Measurements from ENCODE around the gene NPHP4. TPM values are rescaled to one million over a fixed set of nuclear protein-coding genes. Genes with fewer than 3 reads are reported as not detected.

NPHP4 gene
- total RNA-seq, 4 donors from 2014 or later = 1.1 to 10.4 (median 1.8) TPM

DNA sequence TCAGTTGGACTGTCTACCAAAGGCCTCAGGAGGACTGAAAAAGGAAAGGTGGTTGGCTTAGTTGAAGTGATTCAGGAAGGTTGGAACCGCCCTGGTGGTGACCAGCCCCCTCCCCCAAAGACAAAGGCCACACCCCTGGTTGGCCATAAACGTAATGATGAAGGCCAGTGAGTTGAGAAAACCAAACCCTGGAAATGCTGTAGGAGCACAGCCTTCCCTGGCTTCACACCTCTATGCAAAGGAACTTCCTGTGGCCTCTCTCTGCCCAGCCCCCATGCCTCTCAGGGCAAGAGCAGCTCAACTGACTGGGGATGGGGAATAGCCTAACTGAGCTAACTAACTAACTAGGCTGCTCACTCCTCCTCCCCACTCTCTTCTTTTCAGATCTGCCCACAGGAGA lies 90.4 kb downstream of the NPHP4 start:
- no peak for TF ChIP-seq POLR2A (IDR thresholded peaks at IDR 0.05)
- TF ChIP-seq, protein P1, sequence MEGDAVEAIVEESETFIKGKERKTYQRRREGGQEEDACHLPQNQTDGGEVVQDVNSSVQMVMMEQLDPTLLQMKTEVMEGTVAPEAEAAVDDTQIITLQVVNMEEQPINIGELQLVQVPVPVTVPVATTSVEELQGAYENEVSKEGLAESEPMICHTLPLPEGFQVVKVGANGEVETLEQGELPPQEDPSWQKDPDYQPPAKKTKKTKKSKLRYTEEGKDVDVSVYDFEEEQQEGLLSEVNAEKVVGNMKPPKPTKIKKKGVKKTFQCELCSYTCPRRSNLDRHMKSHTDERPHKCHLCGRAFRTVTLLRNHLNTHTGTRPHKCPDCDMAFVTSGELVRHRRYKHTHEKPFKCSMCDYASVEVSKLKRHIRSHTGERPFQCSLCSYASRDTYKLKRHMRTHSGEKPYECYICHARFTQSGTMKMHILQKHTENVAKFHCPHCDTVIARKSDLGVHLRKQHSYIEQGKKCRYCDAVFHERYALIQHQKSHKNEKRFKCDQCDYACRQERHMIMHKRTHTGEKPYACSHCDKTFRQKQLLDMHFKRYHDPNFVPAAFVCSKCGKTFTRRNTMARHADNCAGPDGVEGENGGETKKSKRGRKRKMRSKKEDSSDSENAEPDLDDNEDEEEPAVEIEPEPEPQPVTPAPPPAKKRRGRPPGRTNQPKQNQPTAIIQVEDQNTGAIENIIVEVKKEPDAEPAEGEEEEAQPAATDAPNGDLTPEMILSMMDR (IDR thresholded peaks at IDR 0.05 in 4 of 5, conservative IDR thresholded peaks at IDR 0.05 in 1 of 5) = no peak
- in situ Hi-C loops (cut with MboI; ENCODE audit: low sequenced_read_pairs in 4 of 4) = loop anchor here in 2 of 4 donors (25.0 kb wide), 1 partner anchor 390 kb away; no protein-coding TSS in a partner anchor
- Histone ChIP-seq H3K27ac (no peak overlapping the region), H3K27me3 (no peaks in the 10 kb centered on the region), H3K4me3 (no peak overlapping the region), H3K36me3 (peaks cover 0 to 10% of the 10 kb centered on the region in 2 donors), H3K9me3 (no peaks in the 10 kb centered on the region), H3K4me1 (no peaks in the 10 kb centered on the region)
- ATAC-seq (no peak), DNase-seq (no peak)
- intact Hi-C loops (cut with DNase I; ENCODE audit: low total_unique reads) = no loop called here

DNA sequence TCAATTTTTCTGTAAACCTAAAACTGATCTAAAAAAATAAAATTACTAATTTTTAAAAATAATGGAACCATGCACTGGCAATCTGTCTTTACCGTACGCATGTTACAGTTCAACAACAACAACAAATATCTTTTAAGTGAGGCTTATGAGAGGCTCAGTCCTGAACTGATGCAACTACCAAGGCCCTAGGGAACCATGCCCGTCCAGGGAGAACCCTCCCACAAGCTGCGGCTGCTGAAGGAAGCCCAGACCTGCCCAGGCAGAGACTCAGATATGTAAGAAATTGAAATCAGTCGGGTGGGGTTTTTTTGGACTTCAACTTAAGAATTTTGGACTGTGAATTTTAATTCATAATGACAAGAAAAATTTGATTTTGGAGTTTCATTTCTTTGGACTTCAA lies 91.1 kb downstream of the NPHP4 start:
- no peaks in the 10 kb centered on the region for H3K9me3 ChIP-seq
- in situ Hi-C loops (cut with MboI; ENCODE audit: low sequenced_read_pairs in 4 of 4) (loop anchor here in 2 of 4 donors (25.0 kb wide), 1 partner anchor 389 kb away; no protein-coding TSS in a partner anchor), intact Hi-C loops (cut with DNase I; ENCODE audit: low total_unique reads) (no loop called here)
- no peaks in the 10 kb centered on the region for H3K4me1 ChIP-seq
- H3K27ac ChIP-seq = no peak overlapping the region
- no peak overlapping the region for H3K4me3 ChIP-seq
- ATAC-seq (no peak), DNase-seq (no peak)
- H3K27me3 ChIP-seq = no peaks in the 10 kb centered on the region
- peaks cover 0 to 10% of the 10 kb centered on the region in 2 donors for H3K36me3 ChIP-seq
- TF ChIP-seq POLR2A (IDR thresholded peaks at IDR 0.05) = no peak
- TF ChIP-seq, protein P1 (IDR thresholded peaks at IDR 0.05 in 4 of 5, conservative IDR thresholded peaks at IDR 0.05 in 1 of 5) = no peak

DNA sequence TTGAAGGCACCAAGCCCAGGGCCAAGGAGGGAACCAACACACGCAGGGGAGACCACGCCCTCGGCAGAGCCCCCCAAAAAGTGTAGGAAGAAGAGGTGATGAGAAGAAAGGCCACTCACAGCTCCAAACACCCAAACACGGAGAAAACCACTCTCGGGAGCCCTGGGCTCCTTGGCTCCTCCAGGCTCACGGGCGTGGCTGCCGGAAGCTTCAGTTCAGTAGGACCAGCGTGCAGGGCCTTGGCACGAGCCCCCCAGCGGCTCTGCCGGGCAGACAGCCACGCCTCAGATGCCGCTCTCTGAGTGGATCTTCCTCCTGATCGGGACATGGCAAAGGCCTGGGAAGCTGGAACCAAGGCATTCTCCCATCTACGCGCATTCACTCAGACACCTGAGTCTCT lies 94.0 kb downstream of the NPHP4 start:
- ATAC-seq = no peak

DNA sequence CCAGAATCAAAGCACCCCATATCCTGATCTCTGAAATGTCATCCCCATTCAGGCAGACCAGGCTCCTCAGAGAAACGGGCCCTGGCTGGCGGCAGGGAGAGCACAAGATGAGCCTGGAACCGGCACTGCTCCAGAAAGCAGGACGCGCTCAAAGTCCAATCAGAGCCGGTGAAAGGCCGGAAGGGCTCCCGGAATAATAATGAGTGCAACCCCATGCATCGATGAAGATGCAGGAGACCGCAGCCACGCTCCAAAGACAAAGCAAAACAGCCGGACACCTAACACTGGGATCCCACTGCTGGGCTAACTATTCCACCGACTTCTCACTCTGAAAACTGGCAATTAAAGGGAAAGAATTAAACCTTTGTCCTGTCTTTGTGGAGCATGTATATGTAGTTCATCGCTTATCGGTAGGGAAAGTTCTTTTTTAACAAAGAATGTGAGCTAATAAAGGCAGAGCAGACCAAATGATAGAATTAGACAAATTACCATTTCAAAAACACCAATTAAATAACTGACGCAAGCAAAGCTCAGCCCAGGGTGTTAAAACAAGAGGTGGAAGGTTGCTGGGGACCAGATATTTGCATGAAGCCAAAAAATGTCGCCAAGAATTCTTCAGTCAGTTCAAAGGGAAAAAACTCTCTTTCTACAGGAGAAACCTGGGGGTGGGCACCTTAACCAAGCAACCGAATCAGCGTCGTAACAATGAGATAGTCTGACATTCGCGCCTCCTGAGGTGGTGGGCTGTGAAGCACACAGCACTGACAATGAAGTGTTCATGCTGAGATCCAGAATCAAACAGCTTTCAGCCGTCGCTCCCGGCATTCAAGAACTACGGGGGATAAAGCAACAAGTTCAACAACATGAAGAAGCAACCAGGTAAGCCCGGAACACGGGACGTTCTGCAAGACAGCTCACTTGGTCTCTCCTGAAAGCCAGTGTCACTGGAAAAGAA lies 95.2 kb downstream of the NPHP4 start:
- ATAC-seq (no peak), DNase-seq (no peak)
- H3K4me1 ChIP-seq = no peaks in the 10 kb centered on the region
- no peak overlapping the region for H3K4me3 ChIP-seq
- no peak for TF ChIP-seq POLR2A (IDR thresholded peaks at IDR 0.05)
- TF ChIP-seq, protein P1 (IDR thresholded peaks at IDR 0.05 in 4 of 5, conservative IDR thresholded peaks at IDR 0.05 in 1 of 5) = no peak
- no peak overlapping the region for H3K27ac ChIP-seq
- no peaks in the 10 kb centered on the region for H3K9me3 ChIP-seq
- no peaks in the 10 kb centered on the region for H3K27me3 ChIP-seq
- intact Hi-C loops (cut with DNase I; ENCODE audit: low total_unique reads) (no loop called here), in situ Hi-C loops (cut with MboI; ENCODE audit: low sequenced_read_pairs in 4 of 4) (no loop called here)
- no peaks in the 10 kb centered on the region for H3K36me3 ChIP-seq

More for the DNA sequence above, 94.0 kb downstream of the NPHP4 start:
- H3K27me3 ChIP-seq = no peaks in the 10 kb centered on the region
- no peaks in the 10 kb centered on the region for H3K4me1 ChIP-seq
- H3K36me3 ChIP-seq = no peaks in the 10 kb centered on the region
- H3K9me3 ChIP-seq = no peaks in the 10 kb centered on the region
- H3K27ac ChIP-seq = no peak overlapping the region
- intact Hi-C loops (cut with DNase I; ENCODE audit: low total_unique reads) (no loop called here), in situ Hi-C loops (cut with MboI; ENCODE audit: low sequenced_read_pairs in 4 of 4) (no loop called here)
- no peak overlapping the region for H3K4me3 ChIP-seq
- DNase-seq = no peak
- TF ChIP-seq POLR2A (IDR thresholded peaks at IDR 0.05) = no peak
- TF ChIP-seq, protein P1 (IDR thresholded peaks at IDR 0.05 in 4 of 5, conservative IDR thresholded peaks at IDR 0.05 in 1 of 5) = no peak
